HL-60 (cell line): Measurements from ENCODE around the gene HCK.

Experiments used
- POLR2AphosphoS5 ChIP-seq: IDR thresholded peaks from 2 replicates; pipeline ENCODE4 v1.6.1; 2012; ENCODE audit warnings: low read depth
- TF ChIP-seq, protein P1 (sequence below): IDR thresholded peaks from one replicate; pipeline ENCODE4 v1.5.1; 2011; ENCODE audit warnings: low read length, control low read depth, inconsistent platforms; ENCODE audit not compliant: insufficient read depth
- TF ChIP-seq, protein P2 (sequence below): IDR thresholded peaks from 2 replicates; pipeline ENCODE4 v1.6.1; 2012; ENCODE audit warnings: low read depth; ENCODE audit not compliant: insufficient replicate concordance

DNA sequence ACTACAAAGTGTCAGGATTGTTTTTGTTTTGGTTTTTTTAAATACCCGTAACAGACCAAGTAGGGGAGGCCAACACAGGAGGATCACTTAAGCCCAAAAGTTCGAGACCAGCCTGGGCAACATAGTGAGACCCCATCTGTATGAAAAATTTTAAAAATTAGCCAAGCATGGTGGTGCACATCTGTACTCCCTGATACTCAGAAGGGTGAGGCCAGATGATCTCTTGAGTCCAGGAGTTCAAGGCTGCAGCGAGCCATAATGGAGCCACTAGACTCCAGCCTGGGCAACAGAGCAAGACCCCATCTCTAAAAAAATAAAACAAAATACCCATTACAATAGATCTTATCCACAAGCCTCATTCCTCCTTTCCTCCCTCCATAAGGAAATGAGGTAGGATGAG, 28.7 kb downstream of the HCK start:
- TF ChIP-seq, protein P1, sequence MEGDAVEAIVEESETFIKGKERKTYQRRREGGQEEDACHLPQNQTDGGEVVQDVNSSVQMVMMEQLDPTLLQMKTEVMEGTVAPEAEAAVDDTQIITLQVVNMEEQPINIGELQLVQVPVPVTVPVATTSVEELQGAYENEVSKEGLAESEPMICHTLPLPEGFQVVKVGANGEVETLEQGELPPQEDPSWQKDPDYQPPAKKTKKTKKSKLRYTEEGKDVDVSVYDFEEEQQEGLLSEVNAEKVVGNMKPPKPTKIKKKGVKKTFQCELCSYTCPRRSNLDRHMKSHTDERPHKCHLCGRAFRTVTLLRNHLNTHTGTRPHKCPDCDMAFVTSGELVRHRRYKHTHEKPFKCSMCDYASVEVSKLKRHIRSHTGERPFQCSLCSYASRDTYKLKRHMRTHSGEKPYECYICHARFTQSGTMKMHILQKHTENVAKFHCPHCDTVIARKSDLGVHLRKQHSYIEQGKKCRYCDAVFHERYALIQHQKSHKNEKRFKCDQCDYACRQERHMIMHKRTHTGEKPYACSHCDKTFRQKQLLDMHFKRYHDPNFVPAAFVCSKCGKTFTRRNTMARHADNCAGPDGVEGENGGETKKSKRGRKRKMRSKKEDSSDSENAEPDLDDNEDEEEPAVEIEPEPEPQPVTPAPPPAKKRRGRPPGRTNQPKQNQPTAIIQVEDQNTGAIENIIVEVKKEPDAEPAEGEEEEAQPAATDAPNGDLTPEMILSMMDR: no peak
- TF ChIP-seq POLR2AphosphoS5: no peak
- TF ChIP-seq, protein P2, sequence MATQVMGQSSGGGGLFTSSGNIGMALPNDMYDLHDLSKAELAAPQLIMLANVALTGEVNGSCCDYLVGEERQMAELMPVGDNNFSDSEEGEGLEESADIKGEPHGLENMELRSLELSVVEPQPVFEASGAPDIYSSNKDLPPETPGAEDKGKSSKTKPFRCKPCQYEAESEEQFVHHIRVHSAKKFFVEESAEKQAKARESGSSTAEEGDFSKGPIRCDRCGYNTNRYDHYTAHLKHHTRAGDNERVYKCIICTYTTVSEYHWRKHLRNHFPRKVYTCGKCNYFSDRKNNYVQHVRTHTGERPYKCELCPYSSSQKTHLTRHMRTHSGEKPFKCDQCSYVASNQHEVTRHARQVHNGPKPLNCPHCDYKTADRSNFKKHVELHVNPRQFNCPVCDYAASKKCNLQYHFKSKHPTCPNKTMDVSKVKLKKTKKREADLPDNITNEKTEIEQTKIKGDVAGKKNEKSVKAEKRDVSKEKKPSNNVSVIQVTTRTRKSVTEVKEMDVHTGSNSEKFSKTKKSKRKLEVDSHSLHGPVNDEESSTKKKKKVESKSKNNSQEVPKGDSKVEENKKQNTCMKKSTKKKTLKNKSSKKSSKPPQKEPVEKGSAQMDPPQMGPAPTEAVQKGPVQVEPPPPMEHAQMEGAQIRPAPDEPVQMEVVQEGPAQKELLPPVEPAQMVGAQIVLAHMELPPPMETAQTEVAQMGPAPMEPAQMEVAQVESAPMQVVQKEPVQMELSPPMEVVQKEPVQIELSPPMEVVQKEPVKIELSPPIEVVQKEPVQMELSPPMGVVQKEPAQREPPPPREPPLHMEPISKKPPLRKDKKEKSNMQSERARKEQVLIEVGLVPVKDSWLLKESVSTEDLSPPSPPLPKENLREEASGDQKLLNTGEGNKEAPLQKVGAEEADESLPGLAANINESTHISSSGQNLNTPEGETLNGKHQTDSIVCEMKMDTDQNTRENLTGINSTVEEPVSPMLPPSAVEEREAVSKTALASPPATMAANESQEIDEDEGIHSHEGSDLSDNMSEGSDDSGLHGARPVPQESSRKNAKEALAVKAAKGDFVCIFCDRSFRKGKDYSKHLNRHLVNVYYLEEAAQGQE: no peak
